ENCODE results near the gene DENND6B.

DENND6B gene

GRCh38 chr22:50314081-50314454 lies 12.7 kb downstream of the DENND6B start:
- no peak for DNase-seq

DNA sequence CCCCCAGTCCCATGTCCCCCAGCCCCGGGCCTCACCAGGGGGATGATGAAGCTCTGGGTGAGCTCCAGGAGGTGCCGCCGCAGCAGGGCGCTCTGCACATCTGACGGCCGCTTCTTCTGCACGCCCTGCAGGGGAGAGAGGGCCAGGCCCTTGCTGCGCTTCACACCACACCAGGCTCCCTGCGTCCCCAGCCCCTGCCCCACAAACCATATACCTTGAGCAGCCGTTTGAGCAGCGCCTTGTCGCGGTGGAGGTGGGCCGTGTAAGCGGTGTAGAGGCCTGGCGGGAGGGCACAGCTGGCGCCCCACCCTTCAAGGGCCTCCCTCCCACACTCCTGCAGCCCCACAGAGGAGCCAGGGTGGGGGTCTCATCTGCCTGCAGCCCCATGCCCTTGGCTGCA lies 13.2 kb downstream of the DENND6B start:
- DNase-seq, result no peak

GRCh38 chr22:50313021-50313420 lies 13.8 kb downstream of the DENND6B start:
- no peak for DNase-seq

DNA sequence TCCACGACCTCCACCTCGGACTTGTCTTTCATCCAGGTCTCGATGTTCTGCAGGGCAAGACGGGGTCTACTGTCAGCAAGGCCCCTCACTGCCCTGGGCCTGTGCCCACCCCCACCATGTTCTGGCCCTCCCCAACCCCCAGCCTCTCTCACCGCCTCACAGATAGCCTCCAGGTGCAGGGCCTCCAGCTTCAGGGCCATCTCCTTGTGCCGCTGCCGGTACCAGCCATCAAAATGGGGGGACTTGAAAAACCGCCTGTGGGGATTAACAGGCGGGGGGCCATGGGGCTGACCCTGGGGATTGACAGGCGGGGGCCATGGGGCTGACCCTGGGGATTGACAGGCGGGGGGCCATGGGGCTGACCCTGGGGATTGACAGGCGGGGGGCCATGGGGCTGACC lies 14.4 kb downstream of the DENND6B start:
- no peak for DNase-seq

DNA sequence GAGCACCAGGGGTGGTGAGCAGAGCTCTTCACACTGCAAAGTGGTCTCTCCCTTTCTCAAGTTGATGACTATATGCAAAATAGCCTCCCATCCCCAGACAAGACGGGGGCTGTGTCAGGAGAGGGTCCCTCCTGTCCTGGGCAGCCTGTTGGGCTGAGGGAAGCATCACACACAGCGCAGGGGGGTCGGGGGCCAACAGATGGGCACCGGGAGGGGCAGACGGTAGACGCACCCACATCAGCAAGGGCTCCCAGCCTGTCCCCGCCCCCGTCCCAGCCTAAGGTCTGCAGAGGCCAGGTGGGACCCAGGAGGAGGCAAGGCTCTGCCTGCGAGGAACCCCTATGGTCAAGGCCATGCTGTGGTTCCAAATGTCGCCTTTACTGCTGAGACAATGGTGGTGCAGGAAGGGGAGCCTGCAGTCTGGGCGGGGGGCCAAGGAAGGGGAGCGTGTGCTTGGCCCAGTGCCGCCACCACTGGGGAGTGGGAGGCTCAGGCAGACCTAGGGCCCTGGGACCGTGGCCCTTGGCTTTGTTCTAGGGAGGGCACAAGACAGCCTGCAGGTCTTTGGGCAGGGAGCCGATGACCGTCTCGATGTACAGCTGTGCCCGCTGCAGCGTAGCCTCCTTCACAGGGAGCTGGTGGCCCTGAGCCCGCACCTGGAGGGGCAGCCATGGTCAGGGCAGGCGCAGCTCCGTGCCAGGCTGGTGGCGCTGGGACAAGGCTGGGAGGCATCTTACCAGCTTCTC lies 15.0 kb downstream of the DENND6B start:
- DNase-seq, result no peak

DNA sequence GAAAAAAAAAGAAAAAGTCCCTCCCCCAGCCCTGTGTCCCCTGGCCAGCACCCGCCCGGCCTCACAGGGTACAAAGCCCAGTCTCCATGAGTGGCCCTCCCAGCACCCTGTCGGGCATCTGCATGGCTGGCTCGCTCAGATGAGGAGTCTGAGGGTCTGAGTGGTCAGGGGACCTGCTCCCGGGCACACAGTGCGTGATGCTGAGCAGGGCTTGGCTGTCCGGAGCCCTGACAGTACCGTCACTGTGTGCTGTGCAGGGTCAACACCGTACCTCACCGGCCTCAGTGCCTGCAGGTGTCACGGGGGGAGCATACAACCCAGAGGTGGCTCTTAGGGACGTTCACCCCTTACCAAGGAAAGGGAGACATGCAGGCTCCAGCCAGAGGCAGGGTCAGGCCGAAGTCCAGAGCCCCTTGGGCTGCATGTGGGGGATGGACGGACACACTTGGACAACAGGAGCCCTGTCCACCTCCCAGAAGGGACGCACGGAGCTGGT lies 15.8 kb downstream of the DENND6B start:
- DNase-seq, result no peak

DNA sequence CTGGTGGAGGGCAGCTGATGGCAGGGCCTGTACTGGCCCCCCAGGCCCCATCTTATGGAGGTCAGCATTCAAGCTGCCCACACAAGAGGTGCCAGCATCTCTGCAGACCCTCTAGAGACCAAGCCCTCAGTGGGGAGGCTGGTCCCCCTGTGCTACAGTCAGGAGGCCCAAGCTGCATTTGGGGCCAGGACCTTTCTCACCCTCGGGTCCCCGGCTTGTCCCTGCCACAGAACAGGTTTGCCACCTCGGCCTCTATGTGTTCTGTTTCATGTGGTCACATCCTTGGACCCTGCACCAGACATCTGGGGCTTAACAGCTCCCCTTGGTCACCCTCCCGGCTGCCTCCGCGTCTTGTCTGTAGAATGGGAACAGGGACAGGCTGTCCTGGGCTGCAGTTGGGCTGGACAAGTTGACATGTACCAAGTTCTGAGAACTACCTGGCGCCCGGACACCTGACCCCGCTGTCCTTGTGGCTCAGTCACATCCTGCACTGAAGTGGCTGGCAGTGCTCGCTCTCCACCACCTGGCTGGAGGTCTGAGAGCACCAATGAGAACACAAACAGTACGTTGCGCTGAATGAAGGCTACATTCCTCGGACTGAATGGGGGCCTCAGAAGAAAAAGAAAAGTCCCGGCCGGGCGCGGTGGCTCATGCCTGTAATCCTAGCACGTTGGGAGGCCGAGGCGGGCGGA lies 16.6 kb downstream of the DENND6B start:
- no peak for DNase-seq

- no peak for DNase-seq
These were observed 17.2 kb downstream of the DENND6B start for GRCh38 chr22:50309601-50309991.

DNA sequence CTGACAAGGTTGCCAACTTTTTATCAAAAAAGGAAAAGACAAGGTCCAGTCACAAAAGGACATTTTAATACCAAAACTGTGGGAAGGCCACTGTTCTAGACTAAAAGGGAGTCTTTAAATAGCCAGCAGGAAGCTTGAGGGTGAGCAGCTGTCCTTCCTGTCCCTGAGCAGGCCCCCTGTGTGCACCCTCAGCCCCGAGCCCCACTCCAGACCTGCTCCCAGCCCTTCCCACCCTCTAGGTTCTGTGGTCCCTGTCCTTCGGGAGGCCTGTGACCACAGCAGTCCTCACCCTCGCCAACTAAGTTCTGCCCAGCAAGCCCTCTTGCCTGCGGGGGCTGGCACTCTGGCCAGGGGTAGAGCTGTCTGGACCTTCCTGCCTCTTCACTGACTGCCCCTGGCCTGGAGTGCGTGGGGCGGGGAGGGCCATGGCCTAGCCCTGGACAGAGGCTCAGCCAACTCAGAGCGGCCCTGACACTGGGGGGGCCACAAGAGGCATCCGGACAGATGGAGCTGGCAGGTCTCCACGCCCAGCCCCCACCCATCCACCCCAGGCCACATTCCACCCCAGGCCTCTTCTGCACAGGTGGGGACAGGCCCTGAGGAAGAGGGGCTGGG lies 17.7 kb downstream of the DENND6B start:
- no peak for DNase-seq

- no peak for DNase-seq
These were observed 18.2 kb downstream of the DENND6B start for GRCh38 chr22:50308597-50308935.

- DNase-seq, result no peak
These were observed 18.8 kb downstream of the DENND6B start for GRCh38 chr22:50307890-50308596.

DNA sequence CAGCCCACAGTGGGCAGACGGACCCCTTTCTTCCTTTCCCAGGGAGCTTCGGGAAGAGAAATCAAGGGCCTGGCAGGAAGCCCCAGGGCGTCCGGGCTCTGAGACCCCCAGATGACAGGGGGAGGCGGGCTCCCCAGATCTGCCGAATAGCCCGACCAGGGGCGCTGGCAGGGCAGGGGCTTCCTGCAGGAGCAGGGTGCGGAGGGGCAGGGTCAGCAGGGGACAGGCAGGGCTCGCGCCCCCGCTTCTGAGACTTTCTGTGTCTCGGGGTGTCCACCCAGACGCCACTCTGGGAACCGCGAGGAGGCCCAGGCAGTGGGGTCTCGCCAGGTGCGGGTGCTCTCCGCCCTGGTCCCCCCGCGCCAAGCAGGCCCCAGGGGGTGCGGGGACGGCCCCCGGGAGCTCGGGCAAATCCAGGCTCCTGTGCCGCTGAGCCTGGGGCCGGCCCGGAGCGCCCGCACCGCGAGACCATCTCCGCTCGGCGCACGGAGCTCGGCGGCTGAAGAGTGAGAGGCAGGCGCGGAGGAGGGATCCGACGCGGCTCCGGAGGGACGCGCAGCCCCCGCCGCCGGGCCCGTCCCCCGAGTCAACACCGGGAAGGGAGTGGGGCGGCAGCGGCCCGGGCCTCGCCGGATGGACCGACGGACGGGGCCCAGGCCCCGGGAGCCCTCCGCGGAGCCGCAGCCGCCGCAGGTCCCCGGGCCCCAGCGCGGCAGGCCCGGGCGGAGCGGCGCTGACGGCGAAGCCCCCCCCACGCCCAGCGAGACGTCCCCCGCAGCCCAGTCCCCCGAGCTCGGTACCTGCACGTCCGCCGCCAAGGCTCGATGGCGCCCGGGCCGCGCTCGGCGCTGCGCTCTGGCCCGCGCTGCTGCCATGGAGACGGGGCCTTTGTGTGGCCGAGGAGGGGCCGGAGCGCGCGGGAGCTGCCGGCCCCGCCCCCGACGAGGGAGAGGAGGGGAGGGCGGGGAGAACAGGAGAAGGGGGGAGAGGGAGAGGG lies 19.8 kb downstream of the DENND6B start, which contains the start of gene PLXNB2:
PLXNB2 (minus strand) TSS at position 894 of the 997 bp plus-strand sequence. CDS start 17,062 bp downstream, outside the sequence.
- DNase-seq, result no peak

GRCh38 chr22:50305923-50306566 lies 20.8 kb downstream of the DENND6B start:
- DNase-seq, result peak; percentile 87

GRCh38 chr22:50305393-50305922 lies 21.4 kb downstream of the DENND6B start:
- no peak for DNase-seq

GRCh38 chr22:50304528-50305392 lies 22.1 kb downstream of the DENND6B start:
- no peak for DNase-seq

DNA sequence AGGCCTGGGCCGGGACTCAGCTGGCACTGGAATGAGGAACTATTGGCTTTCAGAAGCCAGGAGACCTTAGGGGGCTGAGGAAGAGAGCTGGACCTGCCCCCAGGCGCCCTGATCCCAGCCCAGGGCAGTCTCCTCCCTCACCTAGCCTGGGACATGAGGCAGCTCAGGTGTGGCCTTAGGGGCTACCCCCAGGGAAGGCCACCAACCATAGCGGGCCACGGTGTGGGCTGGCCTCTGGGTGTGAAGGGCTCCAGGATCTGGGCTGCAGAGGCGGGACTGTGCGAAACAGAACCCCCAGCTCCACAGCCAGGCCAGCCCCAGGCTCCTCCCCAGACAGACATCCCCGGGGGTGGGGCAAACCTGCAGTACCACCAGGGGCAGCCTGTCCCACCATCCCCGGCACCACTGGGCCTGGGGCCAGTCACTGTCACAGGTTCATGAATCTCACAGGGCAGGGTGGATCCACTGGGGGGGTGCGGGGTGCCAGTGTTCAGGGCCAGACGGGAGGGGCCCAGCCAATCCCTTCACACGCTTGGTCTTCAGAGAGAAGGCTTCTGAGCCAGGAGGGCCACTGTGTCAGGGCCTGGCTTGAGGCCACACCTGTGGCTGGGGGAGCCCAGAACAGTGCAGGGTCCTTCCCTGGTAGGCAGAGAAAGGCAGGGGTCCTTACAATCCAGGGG lies 22.8 kb downstream of the DENND6B start:
- DNase-seq, result no peak

DNA sequence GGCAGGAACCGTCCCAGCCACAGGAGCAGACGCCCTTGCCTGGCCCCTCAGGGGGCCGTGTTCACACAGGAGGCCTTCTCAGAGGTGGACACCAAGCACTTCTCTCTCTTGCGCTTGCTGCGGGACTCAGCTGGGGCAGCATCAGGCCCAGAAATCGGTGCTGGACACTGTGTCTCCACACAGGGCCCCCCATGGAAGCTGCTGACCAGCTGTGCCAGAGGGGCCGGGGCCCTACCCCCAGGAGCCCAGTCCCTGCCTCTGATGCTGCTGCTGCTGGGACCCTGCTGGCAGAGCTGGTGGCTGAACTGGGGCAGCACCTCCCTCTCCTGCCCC lies 23.3 kb downstream of the DENND6B start:
- no peak for DNase-seq

DNA sequence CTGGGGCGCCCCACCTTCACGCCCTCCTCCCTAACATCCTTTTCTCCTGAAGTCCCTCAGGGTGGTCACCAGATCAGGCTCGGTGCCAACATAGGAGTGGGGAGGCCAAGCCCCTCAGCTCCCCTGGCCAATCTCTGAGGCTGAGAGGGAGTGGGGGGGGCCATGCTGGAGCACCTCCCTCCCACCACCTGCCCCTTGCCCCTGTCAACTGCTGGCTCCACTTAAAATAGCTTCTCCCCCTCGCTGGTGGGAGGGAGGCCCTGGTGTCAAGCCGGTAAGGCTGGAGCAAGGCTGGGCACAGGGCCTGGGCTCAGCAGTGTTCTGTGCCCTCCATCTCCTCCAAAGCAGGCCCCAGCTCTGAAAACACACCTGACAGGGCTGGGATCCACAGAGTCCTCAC lies 24.2 kb downstream of the DENND6B start:
- DNase-seq, result no peak

DNA sequence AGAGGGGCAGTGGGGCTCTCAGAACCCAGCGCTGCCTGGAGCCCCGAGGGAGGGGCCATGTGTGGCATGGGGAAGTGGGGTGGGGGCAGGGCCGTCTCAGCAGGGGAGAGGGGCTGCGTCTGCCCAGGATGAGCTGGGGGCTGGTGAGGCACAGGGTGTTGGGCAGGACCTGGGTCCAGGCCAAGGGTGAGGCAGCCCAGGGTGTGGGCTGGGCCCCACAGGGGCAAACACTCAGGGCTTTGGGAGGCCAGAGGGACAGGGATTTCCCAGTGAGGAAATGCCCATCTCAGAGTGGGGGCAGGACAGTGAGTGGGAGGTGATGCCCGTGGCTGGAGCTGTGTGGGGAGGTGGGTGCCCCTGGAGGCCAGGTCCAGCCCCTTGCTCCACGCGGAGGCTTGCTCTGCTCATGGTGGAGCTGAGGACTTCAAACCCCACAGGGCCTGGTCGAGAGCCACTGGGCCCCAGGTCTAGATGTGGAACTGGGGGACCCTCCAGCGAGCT lies 24.7 kb downstream of the DENND6B start:
- DNase-seq, result no peak

DNA sequence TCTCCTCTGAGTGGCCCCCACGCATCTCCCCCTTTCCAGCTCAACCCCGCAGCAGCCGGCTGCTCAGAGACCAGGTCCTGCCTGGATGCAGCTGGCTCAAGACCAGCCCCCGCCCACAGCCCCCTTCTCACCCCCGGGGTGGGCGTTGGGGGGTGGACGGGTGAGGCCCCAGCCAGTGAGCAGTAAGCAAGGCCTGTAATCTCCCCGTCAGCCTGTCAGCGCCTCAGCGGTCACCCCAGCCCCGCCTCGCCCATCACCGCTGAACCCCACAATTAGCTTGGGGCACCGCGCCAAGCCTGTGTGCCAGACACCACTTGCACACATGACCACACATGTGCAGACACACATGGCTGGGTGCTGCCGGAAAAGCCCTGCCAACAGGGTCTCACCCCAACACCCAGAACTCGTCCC lies 25.2 kb downstream of the DENND6B start:
- DNase-seq, result no peak
